GM21576 (cell line): ENCODE data around the gene YAF2.

Source experiments
- ATAC-seq: cut with Tn5 transposase; IDR thresholded peaks from one replicate; pipeline ENCODE4 v1.9.1; 2021; ENCODE audit warnings: mild to moderate bottlenecking, moderate library complexity; ENCODE audit not compliant: unreplicated experiment

YAF2 gene

GRCh38 chr12:42238240-42239140 lies at the start of gene YAF2:
YAF2 (minus strand) TSS chr12:42238248; CDS start chr12:42238180, 68 bp downstream.
- ATAC-seq = peak; percentile 74

GRCh38 chr12:42286741-42287140 lies 48.7 kb upstream of the YAF2 start:
- ATAC-seq = no peak

- ATAC-seq = no peak
Observed at GRCh38 chr12:42285431-42285830, 47.4 kb upstream of the YAF2 start.

GRCh38 chr12:42284876-42285275 lies 46.8 kb upstream of the YAF2 start:
- ATAC-seq = no peak

GRCh38 chr12:42284157-42284556 lies 46.1 kb upstream of the YAF2 start:
- peak; percentile 55 for ATAC-seq

GRCh38 chr12:42283739-42284138 lies 45.7 kb upstream of the YAF2 start:
- no peak for ATAC-seq

GRCh38 chr12:42282294-42282693 lies 44.2 kb upstream of the YAF2 start:
- no peak for ATAC-seq

GRCh38 chr12:42281844-42282243 lies 43.8 kb upstream of the YAF2 start:
- no peak for ATAC-seq

GRCh38 chr12:42281278-42281677 lies 43.2 kb upstream of the YAF2 start:
- ATAC-seq = no peak

GRCh38 chr12:42278128-42278510 lies 40.1 kb upstream of the YAF2 start:
- no peak for ATAC-seq

GRCh38 chr12:42277396-42278127 lies 39.5 kb upstream of the YAF2 start:
- no peak for ATAC-seq

- ATAC-seq = no peak
Observed at GRCh38 chr12:42275499-42275898, 37.5 kb upstream of the YAF2 start.

- no peak for ATAC-seq
Observed at GRCh38 chr12:42273706-42274105, 35.7 kb upstream of the YAF2 start.

GRCh38 chr12:42270596-42270995 lies 32.5 kb upstream of the YAF2 start:
- no peak for ATAC-seq

GRCh38 chr12:42267413-42268190 lies 29.6 kb upstream of the YAF2 start:
- no peak for ATAC-seq

GRCh38 chr12:42266579-42267230 lies 28.7 kb upstream of the YAF2 start:
- no peak for ATAC-seq

- ATAC-seq = no peak
Observed at GRCh38 chr12:42262271-42262670, 24.2 kb upstream of the YAF2 start.

- ATAC-seq = no peak
Observed at GRCh38 chr12:42261708-42262107, 23.7 kb upstream of the YAF2 start.

- no peak for ATAC-seq
Observed at GRCh38 chr12:42260518-42260917, 22.5 kb upstream of the YAF2 start.

GRCh38 chr12:42259699-42260098 lies 21.7 kb upstream of the YAF2 start:
- no peak for ATAC-seq

- ATAC-seq = no peak
Observed at GRCh38 chr12:42255866-42256261, 17.8 kb upstream of the YAF2 start.
